GM19463 (cell line): ENCODE data around the gene CTDP1.
"Not testable (repeated sequence)": the region's sequence is repeated elsewhere in the genome, so short reads cannot be mapped to it uniquely, and the experiment has no call there.

Experiments used
- ATAC-seq: cut with Tn5 transposase; IDR thresholded peaks from one replicate; pipeline ENCODE4 v1.9.1; 2021; ENCODE audit warnings: mild to moderate bottlenecking, moderate library complexity; ENCODE audit not compliant: unreplicated experiment

The CTDP1 gene

GRCh38 chr18:79680891-79681339, 1.3 kb downstream of the CTDP1 start:
- no peak for ATAC-seq

- ATAC-seq = no peak
These were observed 2.1 kb downstream of the CTDP1 start for GRCh38 chr18:79681484-79682387.

- no peak for ATAC-seq
These were observed 2.9 kb downstream of the CTDP1 start for GRCh38 chr18:79682481-79682880.

- ATAC-seq = no peak
These were observed 3.5 kb downstream of the CTDP1 start for GRCh38 chr18:79682894-79683625.

- no peak for ATAC-seq
These were observed 4.2 kb downstream of the CTDP1 start for GRCh38 chr18:79683626-79684282.

- ATAC-seq = no peak
These were observed 4.7 kb downstream of the CTDP1 start for GRCh38 chr18:79684283-79684631.

GRCh38 chr18:79684787-79685186, 5.2 kb downstream of the CTDP1 start:
- no peak for ATAC-seq

- ATAC-seq = no peak
These were observed 5.7 kb downstream of the CTDP1 start for GRCh38 chr18:79685281-79685680.

- ATAC-seq = no peak
These were observed 6.4 kb downstream of the CTDP1 start for GRCh38 chr18:79685971-79686370.

- no peak for ATAC-seq
These were observed 8.2 kb downstream of the CTDP1 start for GRCh38 chr18:79687806-79688205.

GRCh38 chr18:79690071-79690470, 10.5 kb downstream of the CTDP1 start:
- ATAC-seq = no peak

GRCh38 chr18:79690586-79691482, 11.2 kb downstream of the CTDP1 start:
- ATAC-seq = no peak

- ATAC-seq = no peak
These were observed 12.5 kb downstream of the CTDP1 start for GRCh38 chr18:79692056-79692455.

- no peak for ATAC-seq
These were observed 13.3 kb downstream of the CTDP1 start for GRCh38 chr18:79692886-79693285.

- no peak for ATAC-seq
These were observed 14.1 kb downstream of the CTDP1 start for GRCh38 chr18:79693561-79694205.

GRCh38 chr18:79694206-79694894, 14.7 kb downstream of the CTDP1 start:
- ATAC-seq = not testable (repeated sequence)

GRCh38 chr18:79694895-79695213, 15.3 kb downstream of the CTDP1 start:
- no peak for ATAC-seq

GRCh38 chr18:79695269-79695668, 15.7 kb downstream of the CTDP1 start:
- no peak for ATAC-seq
